Measurements from ENCODE around the gene METTL16. TPM values are rescaled to one million over a fixed set of nuclear protein-coding genes. Genes with fewer than 3 reads are reported as not detected.
"Not testable (repeated sequence)": the region's sequence is repeated elsewhere in the genome, so short reads cannot be mapped to it uniquely, and the experiment has no call there.

METTL16 gene
- total RNA-seq, 2 donors from 2014 or later: 16.4 to 17.9 TPM

DNA sequence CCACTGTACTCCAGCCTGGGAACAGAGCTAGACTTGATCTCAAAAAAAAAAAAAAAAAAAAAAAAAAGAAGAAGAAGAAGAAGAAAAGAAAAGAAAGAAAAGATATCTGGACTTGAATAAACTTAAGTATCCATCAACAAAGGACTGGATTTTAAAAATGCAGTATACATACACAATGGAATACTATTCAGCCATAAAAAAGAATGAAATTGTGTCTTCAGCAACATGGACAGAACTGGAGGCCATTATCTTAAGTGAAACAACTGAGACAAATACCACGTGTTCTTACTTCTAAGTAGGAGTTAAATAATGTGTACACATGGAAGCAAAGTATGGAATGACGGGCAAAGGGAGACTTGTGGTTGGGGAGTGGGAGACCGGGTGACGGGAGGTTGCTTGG, 70.8 kb downstream of the METTL16 start:
- H3K36me3 ChIP-seq: peaks cover 40% of the 10 kb centered on the region

DNA sequence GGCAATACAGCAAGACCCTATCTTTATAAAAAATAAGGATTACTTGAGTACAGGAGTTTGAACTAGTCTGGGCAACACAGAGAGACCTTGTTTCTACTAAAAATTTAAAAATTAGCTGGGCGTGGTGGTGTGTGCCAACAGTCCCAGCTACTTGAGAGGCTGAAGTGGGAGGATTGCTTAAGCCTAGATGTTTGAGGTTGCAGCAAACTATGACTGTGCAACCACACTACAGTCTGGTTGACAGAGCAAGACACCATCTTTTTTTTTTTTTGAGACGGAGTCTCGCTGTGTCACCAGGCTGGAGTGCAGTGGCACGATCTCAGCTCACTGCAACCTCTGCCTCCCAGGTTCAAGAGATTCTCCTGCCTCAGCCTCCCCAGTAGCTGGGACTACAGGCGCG, 71.7 kb downstream of the METTL16 start:
- not testable (repeated sequence) for DNase-seq (ENCODE audit: low spot score); H3K4me3 ChIP-seq; H3K9me3 ChIP-seq; H3K27ac ChIP-seq; H3K27me3 ChIP-seq; H3K4me1 ChIP-seq
- H3K36me3 ChIP-seq: peaks cover 43% of the 10 kb centered on the region

More for the DNA sequence above, 70.8 kb downstream of the METTL16 start:
- Histone ChIP-seq H3K4me1 (no peaks in the 10 kb centered on the region), H3K4me3 (no peak overlapping the region), H3K9me3 (no peaks in the 10 kb centered on the region), H3K27me3 (no peaks in the 10 kb centered on the region), H3K27ac (no peak overlapping the region)
- TF ChIP-seq, protein P1, sequence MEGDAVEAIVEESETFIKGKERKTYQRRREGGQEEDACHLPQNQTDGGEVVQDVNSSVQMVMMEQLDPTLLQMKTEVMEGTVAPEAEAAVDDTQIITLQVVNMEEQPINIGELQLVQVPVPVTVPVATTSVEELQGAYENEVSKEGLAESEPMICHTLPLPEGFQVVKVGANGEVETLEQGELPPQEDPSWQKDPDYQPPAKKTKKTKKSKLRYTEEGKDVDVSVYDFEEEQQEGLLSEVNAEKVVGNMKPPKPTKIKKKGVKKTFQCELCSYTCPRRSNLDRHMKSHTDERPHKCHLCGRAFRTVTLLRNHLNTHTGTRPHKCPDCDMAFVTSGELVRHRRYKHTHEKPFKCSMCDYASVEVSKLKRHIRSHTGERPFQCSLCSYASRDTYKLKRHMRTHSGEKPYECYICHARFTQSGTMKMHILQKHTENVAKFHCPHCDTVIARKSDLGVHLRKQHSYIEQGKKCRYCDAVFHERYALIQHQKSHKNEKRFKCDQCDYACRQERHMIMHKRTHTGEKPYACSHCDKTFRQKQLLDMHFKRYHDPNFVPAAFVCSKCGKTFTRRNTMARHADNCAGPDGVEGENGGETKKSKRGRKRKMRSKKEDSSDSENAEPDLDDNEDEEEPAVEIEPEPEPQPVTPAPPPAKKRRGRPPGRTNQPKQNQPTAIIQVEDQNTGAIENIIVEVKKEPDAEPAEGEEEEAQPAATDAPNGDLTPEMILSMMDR (IDR thresholded peaks at IDR 0.05): no peak
- DNase-seq (ENCODE audit: low spot score): no peak

DNA sequence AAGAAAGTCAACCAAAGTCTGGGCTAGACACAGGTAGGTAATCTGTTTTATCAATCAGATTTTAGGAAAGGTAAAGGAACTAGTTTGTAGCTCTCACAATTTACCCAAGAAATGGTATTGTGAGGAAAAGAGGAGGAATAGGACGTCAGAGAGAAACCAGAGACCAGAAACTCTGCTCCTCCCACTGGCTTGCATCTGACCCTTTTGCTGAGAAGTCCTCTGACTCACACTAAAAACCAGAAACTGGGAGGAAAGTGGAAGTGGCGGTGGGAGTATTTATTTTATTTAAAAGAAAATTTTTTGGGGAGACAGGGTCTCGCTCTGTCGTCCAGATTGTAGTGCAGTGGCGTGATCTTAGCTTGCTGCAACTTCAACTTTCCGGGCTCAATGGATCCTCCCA, 72.9 kb downstream of the METTL16 start:
- TF ChIP-seq, protein P1 (IDR thresholded peaks at IDR 0.05): no peak
- no peak for DNase-seq (ENCODE audit: low spot score)
- H3K27ac ChIP-seq: no peak overlapping the region
- no peak overlapping the region for H3K4me3 ChIP-seq
- H3K27me3 ChIP-seq: no peaks in the 10 kb centered on the region
- H3K4me1 ChIP-seq: no peaks in the 10 kb centered on the region
- no peaks in the 10 kb centered on the region for H3K9me3 ChIP-seq
- H3K36me3 ChIP-seq: peaks cover 43% of the 10 kb centered on the region

DNA sequence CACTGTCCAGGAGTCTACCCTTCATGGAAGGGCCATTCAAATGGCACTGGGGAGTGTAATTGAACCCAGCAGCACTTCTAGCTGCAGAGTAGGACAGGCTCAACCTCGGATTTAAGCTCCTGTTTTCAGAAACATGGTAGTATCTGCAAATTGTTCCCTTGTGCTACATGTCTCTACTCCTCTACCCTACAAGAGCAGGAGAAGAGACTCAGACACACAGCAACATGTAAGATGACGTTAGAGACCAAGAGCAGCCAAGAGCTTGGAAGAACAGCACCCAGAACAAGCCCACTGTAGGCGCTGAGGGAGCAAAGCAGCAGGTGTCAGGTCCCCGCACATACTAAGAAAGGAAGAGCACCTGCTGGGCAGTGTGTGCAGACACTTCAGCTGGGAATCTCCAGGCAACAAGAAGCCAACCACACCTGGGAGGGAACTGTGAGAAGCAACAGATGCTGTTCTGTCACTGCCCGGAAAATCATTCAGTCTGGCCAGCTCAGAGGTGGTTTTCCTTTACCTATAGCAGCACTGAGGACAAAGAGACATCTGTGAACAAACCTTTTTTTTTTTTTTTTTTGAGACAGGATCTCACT, 75.3 kb downstream of the METTL16 start:
- Histone ChIP-seq H3K27me3 (no peaks in the 10 kb centered on the region), H3K4me1 (no peaks in the 10 kb centered on the region), H3K36me3 (peaks cover 52% of the 10 kb centered on the region), H3K9me3 (no peaks in the 10 kb centered on the region), H3K27ac (no peak overlapping the region), H3K4me3 (no peak overlapping the region)
- no peak for DNase-seq (ENCODE audit: low spot score)
- TF ChIP-seq, protein P1 (IDR thresholded peaks at IDR 0.05): no peak

DNA sequence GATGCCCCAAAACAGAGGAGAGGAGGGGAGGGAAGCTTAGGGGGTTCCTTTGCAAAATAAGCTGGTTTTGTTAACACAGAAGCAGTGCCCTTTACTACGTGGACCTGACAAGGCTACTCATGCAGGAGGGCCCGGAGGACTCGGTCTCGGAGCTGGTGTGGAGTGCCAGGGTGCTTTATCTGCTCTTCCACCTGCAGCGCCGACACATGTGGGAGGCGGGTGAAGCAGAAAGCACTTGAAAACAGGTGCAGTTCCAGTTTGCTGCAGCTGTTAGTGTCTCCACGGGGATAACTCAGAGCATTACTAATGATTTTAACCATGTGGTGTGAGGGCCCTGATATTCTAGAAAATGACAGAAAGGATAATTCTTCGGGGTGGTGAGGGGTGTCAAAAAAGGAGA, 75.8 kb downstream of the METTL16 start:
- H3K36me3 ChIP-seq: peaks cover 47% of the 10 kb centered on the region
- TF ChIP-seq, protein P1 (IDR thresholded peaks at IDR 0.05): no peak

DNA sequence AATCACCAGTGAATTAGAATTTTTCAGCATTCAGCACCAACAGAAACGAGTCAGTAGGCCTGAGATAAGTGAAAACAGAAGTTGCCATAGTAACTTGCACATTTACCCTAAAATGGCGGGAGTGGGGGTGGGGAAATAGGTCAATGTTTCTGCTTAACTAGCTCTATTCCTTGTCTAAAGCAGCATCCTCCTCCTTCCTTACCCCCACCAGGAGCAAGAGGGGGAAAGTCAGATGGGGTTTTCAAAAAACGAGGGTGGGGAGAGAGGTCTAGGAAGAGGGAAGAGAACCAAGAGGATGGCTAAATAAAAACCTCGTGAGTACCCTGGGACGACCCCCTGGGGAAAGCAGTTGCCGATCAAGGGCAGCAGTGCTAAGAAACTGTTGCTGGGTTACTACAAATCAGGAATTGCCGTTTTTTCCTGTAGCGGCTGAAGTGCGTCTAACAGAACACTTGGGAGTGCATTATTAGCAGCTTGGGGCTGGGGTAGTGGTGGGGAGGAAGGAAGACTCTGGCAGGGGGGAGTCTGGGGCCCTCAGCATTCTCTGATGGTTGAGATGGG, 76.4 kb downstream of the METTL16 start:
- Histone ChIP-seq H3K4me1 (no peaks in the 10 kb centered on the region), H3K27ac (no peak overlapping the region), H3K27me3 (no peaks in the 10 kb centered on the region), H3K9me3 (no peaks in the 10 kb centered on the region), H3K4me3 (no peak overlapping the region), H3K36me3 (peaks cover 46% of the 10 kb centered on the region)
- TF ChIP-seq, protein P1 (IDR thresholded peaks at IDR 0.05): no peak
- no peak for DNase-seq (ENCODE audit: low spot score)

More for the DNA sequence above, 75.8 kb downstream of the METTL16 start:
- DNase-seq (ENCODE audit: low spot score): no peak
- Histone ChIP-seq H3K27me3 (no peaks in the 10 kb centered on the region), H3K27ac (no peak overlapping the region), H3K9me3 (no peaks in the 10 kb centered on the region), H3K4me1 (no peaks in the 10 kb centered on the region), H3K4me3 (no peak overlapping the region)

All from right atrium auricular region (tissue), 2 donors.